K562 (cell line): ENCODE results near the gene MAPKAPK2. TPM values are rescaled to one million over a fixed set of nuclear protein-coding genes. Genes with fewer than 3 reads are reported as not detected.
A peak's percentile ranks its signal among the peaks of the same experiment; 100 is the strongest.

Source experiments
- ATAC-seq: fragments of 200-7000 bp; cut with Tn5 transposase; 3 replicates; pipeline ENCODE4 v1.9.1; 2020; ENCODE audit warnings: moderate library complexity
- BruUV-seq: library from RNA; stranded (reverse); fragments of 400-500 nt; replicated peaks from 2 replicates; lab custom pipeline; 2021; lab: Mats Ljungman, UMichigan
- CTCF ChIA-PET: fragments of 300-600 bp; formaldehyde crosslinking; extraction: SDS; loops from one replicate; lab custom pipeline; 2021; ENCODE audit warnings: low intra/inter-chr PET ratio; lab: Yijun Ruan, JAX
- POLR2A ChIA-PET: fragments of 300-600, 350-650 bp; sonication (Branson Sonifier 250); formaldehyde crosslinking; extraction: SDS; loops from one replicate; lab custom pipeline; 2021; ENCODE audit warnings: antibody characterized with exemption, inconsistent platforms; lab: Yijun Ruan, JAX
- DNase-seq, 4 experiments: peaks; one replicate each; pipeline versions ENCODE4 v3.0.0 to v3.0.0-alpha.2; 2011 to 2018; ENCODE audit warnings: low spot score in 3 of 4, mixed read lengths in 3 of 4; ENCODE audit errors: extremely low read depth in 1 of 4
- FAIRE-seq: peaks from 2 replicates; lab custom pipeline; 2011; peaks lifted over from hg19 to GRCh38; lab: Jason Lieb, UNC
- H2AFZ ChIP-seq: 2 replicates; pipeline ENCODE4 v1.6.0; 2011; ENCODE audit warnings: low read depth, low read length, control low read depth, inconsistent platforms
- H3K27ac ChIP-seq: fragments of 200-600 bp; 3 replicates; pipeline ENCODE4 v1.8.0; 2011; ENCODE audit warnings: low read depth, mild to moderate bottlenecking, control low read depth, inconsistent platforms, low read length, moderate library complexity, mixed read lengths; ENCODE audit errors: extremely low read depth
- H3K27me3 ChIP-seq, 2 experiments: fragments of 300-600 bp in 1 of 2; 2 replicates in 1 of 2; 3 replicates in 1 of 2; pipeline versions ENCODE4 v1.6.0 to v1.8.0; 2011; ENCODE audit warnings: inconsistent platforms in 2 of 2, low read length in 2 of 2, mild to moderate bottlenecking in 1 of 2, mixed read lengths in 1 of 2, moderate library complexity in 1 of 2; ENCODE audit not compliant: control insufficient read depth in 2 of 2, insufficient read depth in 2 of 2
- H3K36me3 ChIP-seq: fragments of 300-600 bp; 3 replicates; pipeline ENCODE4 v1.8.0; 2011; ENCODE audit warnings: mild to moderate bottlenecking, low read length, inconsistent platforms; ENCODE audit not compliant: control insufficient read depth, insufficient read depth
- H3K4me1 ChIP-seq, 2 experiments: fragments of 200-600 bp in 1 of 2; replicated peaks in 1 of 2; 2 replicates in 1 of 2; 3 replicates in 1 of 2; pipeline versions ENCODE4 v1.5.1 to v1.8.0; 2011; ENCODE audit warnings: inconsistent platforms in 2 of 2, low read length in 2 of 2, mild to moderate bottlenecking in 1 of 2, mixed read lengths in 1 of 2, moderate library complexity in 1 of 2; ENCODE audit not compliant: control insufficient read depth in 2 of 2, insufficient read depth in 2 of 2
- H3K4me2 ChIP-seq: 2 replicates; pipeline ENCODE4 v1.6.1; 2011; ENCODE audit warnings: low read length, control low read depth, inconsistent platforms, mixed read lengths; ENCODE audit not compliant: insufficient read depth
- H3K4me3 ChIP-seq: fragments of 200-600 bp; sonication (generic), shearing (Covaris generic); 2 replicates; pipeline ENCODE4 v1.5.1; 2016; ENCODE audit warnings: control low read depth, inconsistent platforms
- H3K79me2 ChIP-seq: fragments of 200-600 bp; 3 replicates; pipeline ENCODE4 v1.8.0; 2011; ENCODE audit warnings: low read length, inconsistent platforms; ENCODE audit not compliant: control insufficient read depth, insufficient read depth
- H3K9ac ChIP-seq, 2 experiments: 2 replicates each; pipeline versions ENCODE4 v1.6.0 to v1.6.1; 2011; ENCODE audit warnings: low read depth in 2 of 2, low read length in 2 of 2, control low read depth in 1 of 2, inconsistent platforms in 1 of 2, mild to moderate bottlenecking in 1 of 2, mixed read lengths in 1 of 2; ENCODE audit not compliant: insufficient read depth in 1 of 2
- H3K9me1 ChIP-seq: one replicate; pipeline ENCODE4 v1.6.0; 2011; ENCODE audit warnings: inconsistent platforms, mild to moderate bottlenecking, low read length, moderate library complexity; ENCODE audit not compliant: control insufficient read depth, insufficient read depth
- H3K9me3 ChIP-seq: replicated peaks from 2 replicates; pipeline ENCODE4 v1.5.1; 2011; ENCODE audit warnings: low read depth, low read length, inconsistent platforms; ENCODE audit not compliant: control insufficient read depth, insufficient read depth
- H4K20me1 ChIP-seq: replicated peaks from 2 replicates; pipeline ENCODE4 v1.6.1; 2011; ENCODE audit warnings: low read length, inconsistent platforms, mixed read lengths; ENCODE audit not compliant: control insufficient read depth, insufficient read depth
- CHAMP1 ChIP-seq: fragments of 450-650 bp; IDR thresholded peaks from 2 replicates; pipeline ENCODE4 v1.6.1; 2016; ENCODE audit warnings: mild to moderate bottlenecking
- ELF2 ChIP-seq: fragments of 250-450 bp; sonication (Bioruptor Pico); IDR thresholded peaks from 2 replicates; pipeline ENCODE4 v1.5.0; 2021; ENCODE audit warnings: mild to moderate bottlenecking
- HMGXB4 ChIP-seq: sonication (generic); formaldehyde crosslinking; IDR thresholded peaks from 2 replicates; pipeline ENCODE4 v1.8.1; 2023; ENCODE audit warnings: mild to moderate bottlenecking, missing genetic modification reagents
- IFI16 ChIP-seq: fragments of 250-450 bp; sonication (Bioruptor Pico); IDR thresholded peaks from 2 replicates; pipeline ENCODE4 v2.1.2; 2022; ENCODE audit warnings: mild to moderate bottlenecking, inconsistent platforms
- MXD1 ChIP-seq: fragments of 250-450 bp; sonication (Bioruptor Pico); IDR thresholded peaks from 2 replicates; pipeline ENCODE4 v1.8.0; 2021; ENCODE audit warnings: borderline replicate concordance, mild to moderate bottlenecking, moderate library complexity; ENCODE audit not compliant: poor library complexity, severe bottlenecking
- MXI1 ChIP-seq: IDR thresholded peaks from 2 replicates; pipeline ENCODE4 v1.6.1; 2011; ENCODE audit warnings: low read depth, mild to moderate bottlenecking, improper control_type of control experiment, low read length
- SRF ChIP-seq, 2 experiments: fragments of 250-450, 450-650 bp in 1 of 2; sonication (Bioruptor Pico) in 1 of 2; sonication (generic) in 1 of 2; formaldehyde crosslinking; IDR thresholded peaks; 2 replicates each; pipeline versions ENCODE4 v1.5.0 to v1.5.1; 2020 to 2022; ENCODE audit warnings: mild to moderate bottlenecking in 1 of 2, missing genetic modification reagents in 1 of 2
- SRSF1 ChIP-seq: fragments of 200-400 bp; formaldehyde crosslinking; IDR thresholded peaks from 2 replicates; pipeline ENCODE4 v1.6.1; 2017; ENCODE audit warnings: mild to moderate bottlenecking, low read depth, low read length, moderate library complexity
- ZNF282 ChIP-seq: sonication (generic); formaldehyde crosslinking; IDR thresholded peaks from 2 replicates; pipeline ENCODE4 v1.8.1; 2023; ENCODE audit warnings: missing genetic modification reagents
- ZNF3 ChIP-seq: fragments of 250-450 bp; sonication (Bioruptor Pico); IDR thresholded peaks from 2 replicates; pipeline ENCODE4 v1.5.0; 2021; ENCODE audit warnings: mild to moderate bottlenecking, moderate library complexity
- ZNF395 ChIP-seq: fragments of 200-800 bp; sonication (Bioruptor generic); IDR thresholded peaks from 2 replicates; pipeline ENCODE4 v1.6.1; 2017; ENCODE audit warnings: missing genetic modification characterization, missing compliant biosample characterization
- ZNF655 ChIP-seq: fragments of 250-450 bp; sonication (Bioruptor Pico); IDR thresholded peaks from 2 replicates; pipeline ENCODE4 v1.5.0; 2021
- ZNF699 ChIP-seq: fragments of 250-450 bp; sonication (Bioruptor Pico); IDR thresholded peaks from 2 replicates; pipeline ENCODE4 v1.8.0; 2021; ENCODE audit warnings: mild to moderate bottlenecking, moderate library complexity; ENCODE audit not compliant: insufficient replicate concordance
- WGBS: fragments of 100-300 bp; shearing (Covaris generic); methylation state at CpG from one replicate; pipeline ENCODE4 v1.1.6; 2016; ENCODE audit warnings: low coverage, mixed read lengths; ENCODE audit not compliant: insufficient coverage; ENCODE audit errors: missing lambda C conversion rate; 5-methylcytosine and 5-hydroxymethylcytosine counted together
- in situ Hi-C: fragments of 300-500 bp; cut with MboI; formaldehyde crosslinking; loops from 4 replicates; pipeline ENCODE4 v1.15.0; 2018; ENCODE audit warnings: inconsistent platforms, mixed read lengths
- intact Hi-C: fragments of 100-400 bp; cut with micrococcal nuclease; formaldehyde crosslinking; loops from 2 replicates; pipeline ENCODE4 v1.14.2; 2022
- polyA plus RNA-seq, 8 experiments: library from polyadenylated mRNA; depleted of rRNA in 4 of 8; stranded (reverse) in 5 of 8; unstranded in 3 of 8; fragments of >200 nt; fragmentation: Nextera tagmentation in 2 of 8; fragmentation: Illumina TruSeq in 1 of 8; extraction: Ambion mirVana in 2 of 8; extraction: Trizol in 1 of 8; gene quantifications; 2 replicates each; pipeline versions ENCODE4 v1.2.1 to v1.2.3, GENCODE V29; 2011 to 2014; ENCODE audit warnings: inconsistent platforms in 1 of 8, missing spikeins in 1 of 8
- total RNA-seq, 7 experiments: library from RNA; depleted of rRNA in 6 of 7; stranded (reverse); fragments of >200 nt in 6 of 7; fragmentation: Illumina TruSeq in 2 of 7; extraction: Trizol in 2 of 7; gene quantifications; 2 replicates each; pipeline versions ENCODE4 v1.2.1 to v1.2.3, GENCODE V29; 2011 to 2021; ENCODE audit warnings: low replicate concordance in 1 of 7

Gene MAPKAPK2
- total and polyA plus RNA-seq, 9 of the 15 experiments (the other 6 are each of a cell fraction or from before 2014, with no cell fraction given): 0.63 to 94.2 (median 52.1) TPM

GRCh38 chr1:206742719-206743383 lies 58.1 kb downstream of the MAPKAPK2 start:
- Histone ChIP-seq H3K4me1 (peaks cover 0 to 3% of the 10 kb centered on the region in 2 experiments; a peak in 1 of 5 replicates), H4K20me1 (peaks cover 12% of the 10 kb centered on the region), H2AFZ (no peak overlapping the region), H3K9ac (peak overlapping the region in 1 of 2 experiments; percentile 2; a peak in 1 of 4 replicates), H3K9me1 (no peaks in the 10 kb centered on the region), H3K4me2 (no peak overlapping the region), H3K27ac (no peak overlapping the region), H3K79me2 (no peaks in the 10 kb centered on the region), H3K36me3 (no peaks in the 10 kb centered on the region), H3K27me3 (peaks cover 35 to 36% of the 10 kb centered on the region in 2 experiments), H3K9me3 (no peaks in the 10 kb centered on the region), H3K4me3 (no peak overlapping the region)
- POLR2A ChIA-PET: interaction anchor here (1.0 kb wide), 1 partner anchor 13 kb away, joined by 4 read pairs; no protein-coding TSS in a partner anchor
- no peak for ATAC-seq
- in situ Hi-C loops: no loop called here
- FAIRE-seq: no peak
- no peak for DNase-seq
- 6% methylated on average over 13 of the region's 13 CpGs for WGBS
- CTCF ChIA-PET: no interaction called here
- no TSS peak for BruUV-seq
- intact Hi-C loops: no loop called here
- TF ChIP-seq CHAMP1 (no peak), HMGXB4 (CRISPR knock-in tag) (no peak), SRF (CRISPR knock-in tag; IDR thresholded peaks at IDR 0.05) (no peak), ZNF699 (no peak), ZNF395 (CRISPR knock-in tag) (no peak), IFI16 (CRISPR knock-in tag) (no peak), ZNF282 (CRISPR knock-in tag) (no peak), SRSF1 (no peak), ZNF655 (CRISPR knock-in tag) (no peak), MXD1 (CRISPR knock-in tag) (no peak), MXI1 (no peak), ELF2 (CRISPR knock-in tag) (no peak), ZNF3 (CRISPR knock-in tag) (no peak)
